HepG2 (cell line): ENCODE results near the gene CWF19L2.

Experiments used
- CTCF ChIP-seq: sonication (generic); formaldehyde crosslinking; IDR thresholded peaks from 2 replicates; pipeline ENCODE4 v1.5.0; 2020; ENCODE audit warnings: mild to moderate bottlenecking, missing genetic modification reagents, moderate library complexity
- JUNB ChIP-seq: sonication (generic); formaldehyde crosslinking; IDR thresholded peaks from 2 replicates; pipeline ENCODE4 v1.8.0; 2022; ENCODE audit warnings: missing genetic modification reagents, mild to moderate bottlenecking, borderline replicate concordance
- ZNF138 ChIP-seq: sonication (generic); formaldehyde crosslinking; IDR thresholded peaks from 2 replicates; pipeline ENCODE4 v1.5.0; 2020; ENCODE audit warnings: mild to moderate bottlenecking, low read depth, missing genetic modification reagents

- TF ChIP-seq JUNB (CRISPR knock-in tag), result no peak
- TF ChIP-seq ZNF138, result no peak
- no peak for TF ChIP-seq CTCF (CRISPR knock-in tag)
Observed at GRCh38 chr11:107477820-107478219, 20.2 kb upstream of the CWF19L2 start.
